H1 (cell line): ENCODE results near the gene TMA7. TPM values are rescaled to one million over a fixed set of nuclear protein-coding genes. Genes with fewer than 3 reads are reported as not detected.

ENCODE experiments used
- CTCF ChIA-PET: fragments of 300-600 bp; sonication (Branson Sonifier 250); formaldehyde crosslinking; loops from one replicate; lab custom pipeline; 2021; ENCODE audit not compliant: partially characterized antibody; lab: Charles Lee
- POLR2A ChIA-PET: fragments of 300-600 bp; sonication (Branson Sonifier 250); formaldehyde crosslinking; loops from one replicate; lab custom pipeline; 2021; ENCODE audit warnings: inconsistent platforms; ENCODE audit not compliant: partially characterized antibody; lab: Charles Lee
- DNase-seq, 2 experiments: peaks; one replicate each; pipeline versions ENCODE4 v3.0.0 to v3.0.0-alpha.2; 2010 to 2022; ENCODE audit warnings: low spot score in 2 of 2, low read depth in 1 of 2, mixed read lengths in 1 of 2
- FAIRE-seq: peaks from 2 replicates; lab custom pipeline; 2011; peaks lifted over from hg19 to GRCh38; lab: Jason Lieb, UNC
- H2AFZ ChIP-seq: 2 replicates; pipeline ENCODE4 v1.8.1; 2012; ENCODE audit warnings: low read length, inconsistent platforms
- H2AK5ac ChIP-seq: 2 replicates; pipeline ENCODE4 v1.6.1; 2013; ENCODE audit warnings: low read depth, low read length
- H2BK120ac ChIP-seq: replicated peaks from 2 replicates; pipeline ENCODE3; 2013; ENCODE audit warnings: low read depth, low read length, inconsistent platforms
- H2BK12ac ChIP-seq: 2 replicates; pipeline ENCODE4 v1.6.1; 2013; ENCODE audit warnings: low read depth, low read length
- H2BK15ac ChIP-seq: 2 replicates; pipeline ENCODE4 v1.6.1; 2013; ENCODE audit warnings: low read length
- H2BK20ac ChIP-seq: 2 replicates; pipeline ENCODE4 v1.6.1; 2013; ENCODE audit warnings: low read length
- H2BK5ac ChIP-seq: 2 replicates; pipeline ENCODE4 v1.6.1; 2013; ENCODE audit warnings: low read depth, low read length
- H3K14ac ChIP-seq: 2 replicates; pipeline ENCODE4 v1.6.1; 2013; ENCODE audit warnings: inconsistent platforms; ENCODE audit not compliant: insufficient read length
- H3K18ac ChIP-seq: 2 replicates; pipeline ENCODE4 v1.6.1; 2013; ENCODE audit warnings: low read length; ENCODE audit errors: extremely low read depth
- H3K23ac ChIP-seq: 2 replicates; pipeline ENCODE4 v1.6.1; 2013; ENCODE audit warnings: inconsistent platforms; ENCODE audit not compliant: insufficient read length
- H3K23me2 ChIP-seq: 2 replicates; pipeline ENCODE4 v1.6.1; 2013; ENCODE audit warnings: low read depth, low read length
- H3K27ac ChIP-seq: 2 replicates; pipeline ENCODE4 v1.6.1; 2011; ENCODE audit warnings: low read depth, low read length, inconsistent platforms
- H3K27me3 ChIP-seq, 4 experiments: replicated peaks in 1 of 4; 1 replicate in 1 of 4; 2 replicates in 3 of 4; pipeline versions ENCODE4 v1.6.1 to v1.8.1; 2011 to 2013; ENCODE audit warnings: low read length in 3 of 4, mild to moderate bottlenecking in 3 of 4, inconsistent platforms in 2 of 4, mixed read lengths in 2 of 4, moderate library complexity in 1 of 4; ENCODE audit not compliant: control insufficient read depth in 3 of 4, insufficient read depth in 3 of 4; ENCODE audit errors: extremely low read depth in 1 of 4
- H3K36me3 ChIP-seq, 4 experiments: 2 replicates each; pipeline versions ENCODE4 v1.6.1 to v1.8.1; 2011 to 2013; ENCODE audit warnings: mild to moderate bottlenecking in 4 of 4, low read length in 3 of 4, moderate library complexity in 2 of 4, control low read depth in 1 of 4, inconsistent platforms in 1 of 4; ENCODE audit not compliant: insufficient read depth in 4 of 4, control insufficient read depth in 2 of 4
- H3K4ac ChIP-seq: replicated peaks from 2 replicates; pipeline ENCODE3; 2013; ENCODE audit warnings: low read length, low read depth, mixed read lengths, inconsistent platforms; ENCODE audit not compliant: insufficient read length
- H3K4me1 ChIP-seq, 4 experiments: replicated peaks in 1 of 4; 1 replicate in 1 of 4; 2 replicates in 3 of 4; pipeline versions ENCODE4 v1.6.1 to v1.8.1; 2011 to 2013; ENCODE audit warnings: low read length in 3 of 4, inconsistent platforms in 2 of 4, mixed read lengths in 1 of 4; ENCODE audit not compliant: insufficient read depth in 4 of 4, control insufficient read depth in 3 of 4
- H3K4me2 ChIP-seq, 2 experiments: 2 replicates each; pipeline versions ENCODE4 v1.6.1 to v1.8.1; 2011 to 2013; ENCODE audit warnings: low read depth in 2 of 2, low read length in 2 of 2, control low read depth in 1 of 2, inconsistent platforms in 1 of 2, mild to moderate bottlenecking in 1 of 2; ENCODE audit not compliant: insufficient read depth in 1 of 2
- H3K4me3 ChIP-seq, 4 experiments: fragments of 200-600, 300-600 bp in 1 of 4; sonication (generic), shearing (Covaris generic), sonication (Bioruptor Twin) in 1 of 4; 2 replicates each; pipeline versions ENCODE4 v1.5.1 to v1.8.1; 2011 to 2016; ENCODE audit warnings: low read length in 4 of 4, low read depth in 3 of 4, control low read depth in 2 of 4, inconsistent platforms in 2 of 4, mild to moderate bottlenecking in 2 of 4, mixed read lengths in 1 of 4, moderate library complexity in 1 of 4; ENCODE audit not compliant: insufficient read depth in 2 of 4; ENCODE audit errors: extremely low read depth in 1 of 4
- H3K56ac ChIP-seq: replicated peaks from 2 replicates; pipeline ENCODE3; 2013; ENCODE audit warnings: low read depth, mild to moderate bottlenecking, mixed read lengths, low read length, inconsistent platforms; ENCODE audit not compliant: insufficient read length
- H3K79me1 ChIP-seq: 2 replicates; pipeline ENCODE4 v1.6.1; 2013; ENCODE audit warnings: low read depth, low read length, control low read depth
- H3K79me2 ChIP-seq, 2 experiments: 2 replicates each; pipeline versions ENCODE4 v1.6.1 to v1.8.1; 2012 to 2013; ENCODE audit warnings: low read length in 2 of 2, mild to moderate bottlenecking in 2 of 2, inconsistent platforms in 1 of 2; ENCODE audit not compliant: insufficient read depth in 2 of 2, control insufficient read depth in 1 of 2
- H3K9ac ChIP-seq, 4 experiments: replicated peaks in 1 of 4; 1 replicate in 1 of 4; 2 replicates in 3 of 4; pipeline versions ENCODE4 v1.6.1 to v1.8.1; 2011 to 2013; ENCODE audit warnings: low read depth in 3 of 4, low read length in 3 of 4, control low read depth in 2 of 4, mild to moderate bottlenecking in 2 of 4, moderate library complexity in 2 of 4, inconsistent platforms in 1 of 4; ENCODE audit errors: extremely low read depth in 1 of 4
- H3K9me3 ChIP-seq, 2 experiments: 2 replicates each; pipeline versions ENCODE4 v1.6.1 to v1.8.1; 2012 to 2013; ENCODE audit warnings: mild to moderate bottlenecking in 2 of 2, moderate library complexity in 2 of 2, control low read depth in 1 of 2, inconsistent platforms in 1 of 2, low read depth in 1 of 2, low read length in 1 of 2, mixed read lengths in 1 of 2; ENCODE audit not compliant: insufficient read depth in 2 of 2
- H4K20me1 ChIP-seq, 2 experiments: replicated peaks in 1 of 2; 2 replicates each; pipeline versions ENCODE3 to v1.8.1; 2011 to 2013; ENCODE audit warnings: inconsistent platforms in 2 of 2, low read length in 2 of 2, mild to moderate bottlenecking in 1 of 2; ENCODE audit not compliant: insufficient read depth in 2 of 2, control insufficient read depth in 1 of 2
- H4K5ac ChIP-seq: 2 replicates; pipeline ENCODE4 v1.6.1; 2013; ENCODE audit warnings: low read length, low read depth, mixed read lengths, inconsistent platforms; ENCODE audit not compliant: insufficient read length
- H4K8ac ChIP-seq: 2 replicates; pipeline ENCODE4 v1.8.0; 2013; ENCODE audit warnings: mild to moderate bottlenecking, moderate library complexity, low read length, inconsistent platforms; ENCODE audit not compliant: insufficient read depth; ENCODE audit errors: extremely low read depth
- H4K91ac ChIP-seq: replicated peaks from 2 replicates; pipeline ENCODE3; 2013; ENCODE audit warnings: low read length, mixed read lengths, inconsistent platforms; ENCODE audit not compliant: insufficient read length
- E2F6 ChIP-seq: IDR thresholded peaks from 2 replicates; pipeline ENCODE4 v1.6.1; 2012; ENCODE audit warnings: inconsistent platforms
- EGR1 ChIP-seq: IDR thresholded peaks from 2 replicates; pipeline ENCODE4 v1.6.1; 2011; ENCODE audit warnings: low read depth, low read length, borderline replicate concordance
- EZH2 ChIP-seq: fragments of 200-600 bp; sonication (generic); IDR thresholded peaks from 2 replicates; pipeline ENCODE4 v1.7.1; 2012; ENCODE audit warnings: low read depth, mild to moderate bottlenecking, moderate library complexity, low read length, inconsistent platforms; ENCODE audit not compliant: severe bottlenecking
- GABPA ChIP-seq: IDR thresholded peaks from 2 replicates; pipeline ENCODE4 v1.6.1; 2011; ENCODE audit warnings: mild to moderate bottlenecking, low read length, moderate library complexity, borderline replicate concordance; ENCODE audit not compliant: insufficient read depth
- HDAC2 ChIP-seq, 2 experiments: fragments of 300-600 bp in 1 of 2; sonication (generic) in 1 of 2; IDR thresholded peaks; 2 replicates each; pipeline ENCODE4 v1.6.1; 2011 to 2012; ENCODE audit warnings: low read depth in 2 of 2, low read length in 2 of 2, mild to moderate bottlenecking in 2 of 2, moderate library complexity in 2 of 2, borderline replicate concordance in 1 of 2, inconsistent platforms in 1 of 2
- POLR2A ChIP-seq, 2 experiments: IDR thresholded peaks; 1 replicate in 1 of 2; 2 replicates in 1 of 2; pipeline ENCODE4 v1.6.1; 2011; ENCODE audit warnings: low read depth in 2 of 2, low read length in 2 of 2, mild to moderate bottlenecking in 2 of 2; ENCODE audit errors: control extremely low read depth in 1 of 2
- RBBP5 ChIP-seq: IDR thresholded peaks from 2 replicates; pipeline ENCODE4 v1.7.1; 2012; ENCODE audit warnings: low read depth, mild to moderate bottlenecking, inconsistent platforms, low read length, moderate library complexity, borderline replicate concordance
- RNF2 ChIP-seq: fragments of 200-900, 300-1000 bp; sonication (generic); IDR thresholded peaks from 2 replicates; pipeline ENCODE4 v1.7.1; 2016; ENCODE audit warnings: borderline replicate concordance, low read depth, mild to moderate bottlenecking, antibody characterized with exemption, low read length; ENCODE audit not compliant: poor library complexity, severe bottlenecking; ENCODE audit errors: missing control alignments
- TAF1 ChIP-seq: IDR thresholded peaks from 2 replicates; pipeline ENCODE4 v1.6.1; 2011; ENCODE audit warnings: mild to moderate bottlenecking, low read depth, low read length
- TEAD4 ChIP-seq: IDR thresholded peaks from 2 replicates; pipeline ENCODE4 v1.6.1; 2012; ENCODE audit warnings: low read depth, low read length, inconsistent platforms, mixed read lengths
- WGBS, 2 experiments: shearing (Covaris generic) in 1 of 2; methylation state at CpG; one replicate each; pipeline versions ENCODE4 v1.1.6 to v1.1.7; 2013 to 2015; ENCODE audit warnings: low lambda C conversion rate in 2 of 2, mixed read lengths in 2 of 2, inconsistent platforms in 1 of 2, low coverage in 1 of 2, missing lambda C conversion rate in 1 of 2; ENCODE audit not compliant: insufficient replicate concordance in 2 of 2, insufficient coverage in 1 of 2, insufficient read length in 1 of 2; ENCODE audit errors: extremely low coverage in 1 of 2, missing lambda C conversion rate in 1 of 2; 5-methylcytosine and 5-hydroxymethylcytosine counted together
- polyA plus RNA-seq, 7 experiments: library from polyadenylated mRNA; depleted of rRNA in 3 of 7; stranded (reverse) in 5 of 7; unstranded in 2 of 7; fragments of >200 nt in 5 of 7; fragments of 200-250 nt in 2 of 7; gene quantifications; 1 replicate in 5 of 7; 2 replicates in 1 of 7; 4 replicates in 1 of 7; pipeline versions ENCODE4 v1.2.1 to v1.2.3, GENCODE V29; 2011 to 2013; ENCODE audit warnings: missing spikeins in 2 of 7, mixed read lengths in 2 of 7
- total RNA-seq: library from RNA; stranded (reverse); fragmentation: NEBNext Ultra II Directional; extraction: Animal tissue kit (Norgen Biotek cat#: 25700); gene quantifications from 2 replicates; pipeline ENCODE4 v1.2.1, GENCODE V29; 2021

Gene TMA7
- total and polyA plus RNA-seq, 2 of the 8 experiments (the other 6 are each of a cell fraction or from before 2014, with no cell fraction given), result 138 to 305 TPM

- ChIA-PET POLR2A (interaction anchor here (0.7 to 31.5 kb wide), 10 partner anchors 11 to 183 kb away, joined by 3 to 650 read pairs (median 4); partner anchors contain the start of genes ATRIP, CCDC51 and TMA7), CTCF (interaction anchor here (1.1 to 6.9 kb wide), 12 partner anchors 9 to 230 kb away, joined by 3 to 95 read pairs (median 4); no protein-coding TSS in a partner anchor)
- H3K36me3 ChIP-seq, result peaks cover 10 to 21% (median 12%) of the 10 kb centered on the region in 4 experiments; a peak in 6 of 8 replicates
- peak overlapping the region; percentile 80 for H4K8ac ChIP-seq
- H2BK5ac ChIP-seq, result no peak overlapping the region
- H3K27me3 ChIP-seq, result no peaks in the 10 kb centered on the region
- H3K4me2 ChIP-seq, result no peak overlapping the region
- no peak overlapping the region for H4K91ac ChIP-seq
- H2BK15ac ChIP-seq, result no peak overlapping the region
- H3K23ac ChIP-seq, result no peak overlapping the region
- peaks cover 7% of the 10 kb centered on the region for H3K23me2 ChIP-seq
- H3K14ac ChIP-seq, result no peak overlapping the region
- no peak overlapping the region for H3K4me3 ChIP-seq
- H2AFZ ChIP-seq, result no peak overlapping the region
- H3K18ac ChIP-seq, result no peak overlapping the region
- H3K79me1 ChIP-seq, result peaks cover 46% of the 10 kb centered on the region
- H4K5ac ChIP-seq, result no peak overlapping the region
- peaks cover 28 to 46% of the 10 kb centered on the region in 2 experiments for H4K20me1 ChIP-seq
- no peak overlapping the region for H3K4ac ChIP-seq
- no peaks in the 10 kb centered on the region for H3K9me3 ChIP-seq
- FAIRE-seq (no peak), DNase-seq (no peak)
- H3K4me1 ChIP-seq, result peaks cover 3 to 31% (median 12%) of the 10 kb centered on the region in 4 experiments
- H3K9ac ChIP-seq, result no peak overlapping the region
- peaks cover 32 to 72% of the 10 kb centered on the region in 2 experiments for H3K79me2 ChIP-seq
- H2AK5ac ChIP-seq, result no peak overlapping the region
- H3K56ac ChIP-seq, result no peak overlapping the region
- H3K27ac ChIP-seq, result 0 out of 2 replicates have a peak overlapping the region, but pooled peaks have one; percentile 7
- no peak overlapping the region for H2BK12ac ChIP-seq
- H2BK20ac ChIP-seq, result no peak overlapping the region
- no peak overlapping the region for H2BK120ac ChIP-seq
- 96% methylated on average over 25 of the region's 27 CpGs; no CpG with 5 or more reads in 1 of the 2 experiments for WGBS, 2 experiments
- TF ChIP-seq TAF1 (no peak), RBBP5 (no peak), POLR2A (IDR thresholded peaks at IDR 0.05; ENCODE audit: control extremely low read depth in 1 of 2, low read depth in 2 of 2, low read length in 2 of 2) (no peak), TEAD4 (no peak), RNF2 (no peak), EZH2 (no peak), E2F6 (no peak), EGR1 (no peak), GABPA (no peak), HDAC2 (IDR thresholded peaks at IDR 0.05; ENCODE audit: borderline replicate concordance in 1 of 2, low read depth in 2 of 2, low read length in 2 of 2) (no peak)
These were observed 16.0 kb upstream of the TMA7 start for GRCh38 chr3:48423883-48424695.
